Activated CD4-positive, alpha-beta T cell treated with anti-CD3 and anti-CD28 coated beads, Interleukin-2, amount 10 ng/mL, durations not matched to agents 7 days and 5 days (primary cell): ENCODE results near the gene DGKB. TPM values are rescaled to one million over a fixed set of nuclear protein-coding genes. Genes with fewer than 3 reads are reported as not detected.

Source experiments
- CTCF ChIA-PET: fragments of 350-600 bp; sonication (Branson Sonifier 250); formaldehyde crosslinking; loops from one replicate; lab custom pipeline; 2021; ENCODE audit warnings: antibody characterized with exemption; lab: Charles Lee
- POLR2A ChIA-PET: fragments of 350-600 bp; sonication (Branson Sonifier 250); formaldehyde crosslinking; loops from one replicate; lab custom pipeline; 2021; ENCODE audit warnings: antibody characterized with exemption; lab: Charles Lee
- DNase-seq: peaks from one replicate; pipeline ENCODE4 v3.0.0-alpha.2; 2020
- H3K27ac Mint-ChIP-seq: one replicate; pipeline ENCODE4 v1.8.0; 2021; ENCODE audit warnings: mild to moderate bottlenecking, moderate library complexity, mixed read lengths
- H3K27me3 Mint-ChIP-seq: one replicate; pipeline ENCODE4 v1.8.0; 2021; ENCODE audit warnings: mixed read lengths
- H3K36me3 Mint-ChIP-seq: one replicate; pipeline ENCODE4 v1.8.0; 2021; ENCODE audit warnings: low read depth, mixed read lengths
- H3K4me1 Mint-ChIP-seq: one replicate; pipeline ENCODE4 v1.8.0; 2021; ENCODE audit warnings: mixed read lengths
- H3K4me3 Mint-ChIP-seq: one replicate; pipeline ENCODE4 v1.8.0; 2021; ENCODE audit warnings: mild to moderate bottlenecking, moderate library complexity, mixed read lengths
- H3K9me3 Mint-ChIP-seq: one replicate; pipeline ENCODE4 v1.8.0; 2021; ENCODE audit warnings: mixed read lengths
- total RNA-seq, 2 experiments: library from RNA; stranded (reverse); gene quantifications; one replicate each; pipeline ENCODE4 v1.2.3, GENCODE V29; 2021

DGKB gene
- total RNA-seq, 2 experiments from 2014 or later, result not detected

- CTCF ChIA-PET, result no interaction called here
These were observed 167.7 kb downstream of the DGKB start for GRCh38 chr7:14734839-14735321.

GRCh38 chr7:14720785-14721184 lies 181.8 kb downstream of the DGKB start:
- H3K9me3 Mint-ChIP-seq, result no peaks in the 10 kb centered on the region
- CTCF ChIA-PET, result interaction anchor here (1.2 kb wide), 1 partner anchor 677 kb away, joined by 3 read pairs; no protein-coding TSS in a partner anchor
- no peaks in the 10 kb centered on the region for H3K4me1 Mint-ChIP-seq
- POLR2A ChIA-PET, result no interaction called here
- H3K27me3 Mint-ChIP-seq, result no peaks in the 10 kb centered on the region
- no peak overlapping the region for H3K4me3 Mint-ChIP-seq
- DNase-seq, result no peak
- no peaks in the 10 kb centered on the region for H3K36me3 Mint-ChIP-seq
- no peak overlapping the region for H3K27ac Mint-ChIP-seq

More at GRCh38 chr7:14734839-14735321, 167.7 kb downstream of the DGKB start:
- no peaks in the 10 kb centered on the region for H3K4me1 Mint-ChIP-seq
- no peaks in the 10 kb centered on the region for H3K9me3 Mint-ChIP-seq
- no peak for DNase-seq
- H3K36me3 Mint-ChIP-seq, result no peaks in the 10 kb centered on the region
- no peak overlapping the region for H3K4me3 Mint-ChIP-seq
- POLR2A ChIA-PET, result no interaction called here
- no peaks in the 10 kb centered on the region for H3K27me3 Mint-ChIP-seq
- no peak overlapping the region for H3K27ac Mint-ChIP-seq

- ChIA-PET POLR2A (no interaction called here), CTCF (no interaction called here)
- Mint-ChIP-seq H3K4me3 (no peak overlapping the region), H3K9me3 (no peaks in the 10 kb centered on the region), H3K27me3 (no peaks in the 10 kb centered on the region), H3K27ac (no peak overlapping the region), H3K36me3 (no peaks in the 10 kb centered on the region), H3K4me1 (no peaks in the 10 kb centered on the region)
- DNase-seq, result no peak
These were observed 184.7 kb downstream of the DGKB start for GRCh38 chr7:14717816-14718215.

- no peaks in the 10 kb centered on the region for H3K27me3 Mint-ChIP-seq
- no peak overlapping the region for H3K4me3 Mint-ChIP-seq
- no peak overlapping the region for H3K27ac Mint-ChIP-seq
- no peaks in the 10 kb centered on the region for H3K36me3 Mint-ChIP-seq
- no peak for DNase-seq
- no peaks in the 10 kb centered on the region for H3K4me1 Mint-ChIP-seq
- POLR2A ChIA-PET, result no interaction called here
- CTCF ChIA-PET, result no interaction called here
- no peaks in the 10 kb centered on the region for H3K9me3 Mint-ChIP-seq
These were observed 185.4 kb downstream of the DGKB start for GRCh38 chr7:14717169-14717568.

GRCh38 chr7:14714161-14714728 lies 188.3 kb downstream of the DGKB start:
- H3K36me3 Mint-ChIP-seq, result no peaks in the 10 kb centered on the region
- no peak overlapping the region for H3K27ac Mint-ChIP-seq
- DNase-seq, result no peak
- H3K4me3 Mint-ChIP-seq, result no peak overlapping the region
- no peaks in the 10 kb centered on the region for H3K4me1 Mint-ChIP-seq
- H3K9me3 Mint-ChIP-seq, result no peaks in the 10 kb centered on the region
- no peaks in the 10 kb centered on the region for H3K27me3 Mint-ChIP-seq
- ChIA-PET CTCF (no interaction called here), POLR2A (no interaction called here)

- no peak overlapping the region for H3K27ac Mint-ChIP-seq
- H3K36me3 Mint-ChIP-seq, result no peaks in the 10 kb centered on the region
- no peak overlapping the region for H3K4me3 Mint-ChIP-seq
- CTCF ChIA-PET, result no interaction called here
- DNase-seq, result no peak
- H3K4me1 Mint-ChIP-seq, result no peaks in the 10 kb centered on the region
- H3K9me3 Mint-ChIP-seq, result no peaks in the 10 kb centered on the region
- no peaks in the 10 kb centered on the region for H3K27me3 Mint-ChIP-seq
- POLR2A ChIA-PET, result no interaction called here
These were observed 204.3 kb downstream of the DGKB start for GRCh38 chr7:14698239-14698638.

- Mint-ChIP-seq H3K36me3 (no peaks in the 10 kb centered on the region), H3K4me3 (no peak overlapping the region), H3K4me1 (no peaks in the 10 kb centered on the region), H3K27ac (no peak overlapping the region), H3K27me3 (no peaks in the 10 kb centered on the region), H3K9me3 (no peaks in the 10 kb centered on the region)
- ChIA-PET CTCF (no interaction called here), POLR2A (no interaction called here)
- no peak for DNase-seq
These were observed 204.9 kb downstream of the DGKB start for GRCh38 chr7:14697684-14698083.

- H3K4me1 Mint-ChIP-seq, result no peaks in the 10 kb centered on the region
- no peaks in the 10 kb centered on the region for H3K9me3 Mint-ChIP-seq
- ChIA-PET CTCF (no interaction called here), POLR2A (no interaction called here)
- H3K27ac Mint-ChIP-seq, result no peak overlapping the region
- no peaks in the 10 kb centered on the region for H3K36me3 Mint-ChIP-seq
- no peaks in the 10 kb centered on the region for H3K27me3 Mint-ChIP-seq
- H3K4me3 Mint-ChIP-seq, result no peak overlapping the region
- DNase-seq, result peak; percentile 41
These were observed 210.9 kb downstream of the DGKB start for GRCh38 chr7:14691597-14692203.

- Mint-ChIP-seq H3K27ac (no peak overlapping the region), H3K36me3 (no peaks in the 10 kb centered on the region), H3K27me3 (no peaks in the 10 kb centered on the region), H3K4me3 (no peak overlapping the region), H3K4me1 (no peaks in the 10 kb centered on the region), H3K9me3 (no peaks in the 10 kb centered on the region)
- CTCF ChIA-PET, result no interaction called here
- no peak for DNase-seq
- POLR2A ChIA-PET, result no interaction called here
These were observed 211.5 kb downstream of the DGKB start for GRCh38 chr7:14691034-14691433.

- CTCF ChIA-PET, result no interaction called here
- POLR2A ChIA-PET, result no interaction called here
- H3K27ac Mint-ChIP-seq, result no peak overlapping the region
- H3K9me3 Mint-ChIP-seq, result no peaks in the 10 kb centered on the region
- H3K4me1 Mint-ChIP-seq, result no peaks in the 10 kb centered on the region
- no peaks in the 10 kb centered on the region for H3K36me3 Mint-ChIP-seq
- DNase-seq, result no peak
- no peaks in the 10 kb centered on the region for H3K27me3 Mint-ChIP-seq
- no peak overlapping the region for H3K4me3 Mint-ChIP-seq
These were observed 212.1 kb downstream of the DGKB start for GRCh38 chr7:14690486-14690885.

GRCh38 chr7:14690075-14690474 lies 212.5 kb downstream of the DGKB start:
- Mint-ChIP-seq H3K4me1 (no peaks in the 10 kb centered on the region), H3K9me3 (no peaks in the 10 kb centered on the region), H3K27ac (no peak overlapping the region), H3K36me3 (no peaks in the 10 kb centered on the region), H3K4me3 (no peak overlapping the region), H3K27me3 (no peaks in the 10 kb centered on the region)
- POLR2A ChIA-PET, result no interaction called here
- CTCF ChIA-PET, result no interaction called here
- DNase-seq, result no peak

GRCh38 chr7:14688208-14688607 lies 214.3 kb downstream of the DGKB start:
- ChIA-PET CTCF (no interaction called here), POLR2A (no interaction called here)
- Mint-ChIP-seq H3K36me3 (no peaks in the 10 kb centered on the region), H3K27me3 (no peaks in the 10 kb centered on the region), H3K4me3 (no peak overlapping the region), H3K9me3 (no peaks in the 10 kb centered on the region), H3K27ac (no peak overlapping the region), H3K4me1 (no peaks in the 10 kb centered on the region)
- DNase-seq, result no peak

- CTCF ChIA-PET, result no interaction called here
- H3K36me3 Mint-ChIP-seq, result no peaks in the 10 kb centered on the region
These were observed 214.8 kb downstream of the DGKB start for GRCh38 chr7:14687777-14688176.

GRCh38 chr7:14687241-14687640 lies 215.3 kb downstream of the DGKB start:
- Mint-ChIP-seq H3K27ac (no peak overlapping the region), H3K36me3 (no peaks in the 10 kb centered on the region), H3K27me3 (no peaks in the 10 kb centered on the region), H3K4me1 (no peaks in the 10 kb centered on the region), H3K4me3 (no peak overlapping the region), H3K9me3 (no peaks in the 10 kb centered on the region)
- no peak for DNase-seq
- ChIA-PET CTCF (no interaction called here), POLR2A (no interaction called here)

More at GRCh38 chr7:14687777-14688176, 214.8 kb downstream of the DGKB start:
- Mint-ChIP-seq H3K4me1 (no peaks in the 10 kb centered on the region), H3K9me3 (no peaks in the 10 kb centered on the region), H3K4me3 (no peak overlapping the region), H3K27ac (no peak overlapping the region), H3K27me3 (no peaks in the 10 kb centered on the region)
- POLR2A ChIA-PET, result no interaction called here
- DNase-seq, result no peak
